ACC112 (cell line): ENCODE results near the gene CCDC66.

Experiments
- H2AFZ ChIP-seq: fragments of 200-600 bp; sonication (generic); one replicate; pipeline ENCODE4 v1.6.0; 2017; ENCODE audit warnings: antibody characterized with exemption, low read length; ENCODE audit not compliant: unreplicated experiment
- H3K27ac ChIP-seq: fragments of 200-600 bp; sonication (generic); 2 replicates; pipeline ENCODE4 v1.5.1; 2014; ENCODE audit warnings: low read depth, mild to moderate bottlenecking, antibody characterized with exemption, low read length, moderate library complexity
- H3K27me3 ChIP-seq: fragments of 200-600 bp; sonication (generic); 2 replicates; pipeline ENCODE4 v1.6.1; 2014; ENCODE audit warnings: mild to moderate bottlenecking, antibody characterized with exemption, low read length, moderate library complexity, mixed read lengths; ENCODE audit not compliant: insufficient read depth
- H3K36me3 ChIP-seq: fragments of 200-600 bp; sonication (generic); 2 replicates; pipeline ENCODE4 v1.6.1; 2016; ENCODE audit warnings: mild to moderate bottlenecking, antibody characterized with exemption, low read length, moderate library complexity, mixed read lengths; ENCODE audit not compliant: insufficient read depth
- H3K4me1 ChIP-seq: fragments of 200-600 bp; sonication (generic); one replicate; pipeline ENCODE4 v1.6.1; 2016; ENCODE audit warnings: low read length, mixed read lengths; ENCODE audit not compliant: insufficient read depth, unreplicated experiment, control insufficient read depth
- H3K4me3 ChIP-seq: fragments of 200-600 bp; sonication (generic); 2 replicates; pipeline ENCODE4 v1.5.1; 2014; ENCODE audit warnings: mild to moderate bottlenecking, low read depth, low read length
- H3K79me2 ChIP-seq: fragments of 200-600 bp; sonication (generic); one replicate; pipeline ENCODE4 v1.6.0; 2016; ENCODE audit warnings: low read length; ENCODE audit not compliant: control insufficient read depth, unreplicated experiment, insufficient read depth

The CCDC66 gene

GRCh38 chr3:56664823-56665222, 107.8 kb downstream of the CCDC66 start:
- Histone ChIP-seq H2AFZ (no peak overlapping the region), H3K36me3 (peaks cover 25% of the 10 kb centered on the region), H3K4me3 (no peak overlapping the region), H3K27me3 (no peaks in the 10 kb centered on the region), H3K79me2 (peaks cover 7% of the 10 kb centered on the region), H3K4me1 (no peaks in the 10 kb centered on the region), H3K27ac (no peak overlapping the region)

DNA sequence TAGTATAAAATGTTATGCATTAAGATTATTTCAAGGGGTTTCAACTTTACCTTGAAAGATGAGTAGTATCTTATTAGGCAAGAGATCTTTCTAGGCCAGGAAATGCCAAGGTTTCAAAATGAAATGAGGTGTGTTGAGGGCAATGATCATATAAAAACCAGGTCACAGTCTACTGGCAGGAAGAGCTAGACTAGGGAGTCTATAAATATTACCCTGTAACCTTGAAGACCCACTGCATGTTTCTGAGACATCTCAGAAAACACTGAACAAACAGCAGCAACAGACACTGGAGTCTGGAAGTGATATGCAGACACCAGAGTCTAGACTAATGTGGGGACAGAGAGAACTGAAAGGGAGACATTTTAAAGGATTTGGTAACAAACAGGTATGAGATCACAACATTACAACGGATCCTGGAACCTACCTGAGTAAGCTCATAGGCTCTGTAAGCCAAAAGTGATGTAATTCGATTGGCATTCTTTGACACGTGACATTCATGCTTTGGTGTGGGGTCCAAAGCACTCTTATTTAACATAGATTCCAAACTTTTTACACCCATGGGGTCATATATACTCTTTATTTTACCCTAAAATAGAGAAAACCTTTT, 111.1 kb downstream of the CCDC66 start:
- Histone ChIP-seq H3K79me2 (peaks cover 3% of the 10 kb centered on the region), H3K27me3 (no peaks in the 10 kb centered on the region), H3K4me1 (no peaks in the 10 kb centered on the region), H2AFZ (no peak overlapping the region), H3K27ac (no peak overlapping the region), H3K36me3 (peaks cover 21% of the 10 kb centered on the region), H3K4me3 (no peak overlapping the region)
